A549 (cell line): ENCODE measurements around the gene RPH3AL. TPM values are rescaled to one million over a fixed set of nuclear protein-coding genes. Genes with fewer than 3 reads are reported as not detected.

Experiments used
- ATAC-seq, 2 experiments: fragments of 200-7000 bp in 1 of 2; fragments of >200 bp in 1 of 2; cut with Nextera tagmentation in 1 of 2; cut with Tn5 transposase in 1 of 2; 3 replicates each; pipeline versions ENCODE4 v1.8.0 to v1.9.1; 2018 to 2020; ENCODE audit warnings: mild to moderate bottlenecking in 1 of 2, moderate library complexity in 1 of 2
- CTCF ChIA-PET: fragments of 300-600 bp; sonication (Branson Sonifier 250); formaldehyde crosslinking; extraction: SDS; loops from one replicate; lab custom pipeline; 2021; ENCODE audit warnings: antibody characterized with exemption, inconsistent platforms; lab: Yijun Ruan, JAX
- POLR2A ChIA-PET: fragments of 350-600 bp; formaldehyde crosslinking; extraction: SDS; loops from one replicate; lab custom pipeline; 2021; ENCODE audit warnings: antibody characterized with exemption, inconsistent platforms; lab: Yijun Ruan, JAX
- DNase-seq, 2 experiments: peaks; one replicate each; pipeline versions ENCODE4 v3.0.0 to v3.0.0-alpha.2; 2011 to 2016; ENCODE audit warnings: low read depth in 1 of 2, low spot score in 1 of 2
- FAIRE-seq: peaks from 2 replicates; lab custom pipeline; 2011; peaks lifted over from hg19 to GRCh38; lab: Jason Lieb, UNC
- H3K27ac ChIP-seq, 2 experiments: fragments of >200 bp; sonication (Bioruptor Twin); formaldehyde crosslinking; 3 replicates each; pipeline ENCODE4 v1.5.1; 2016 to 2017
- H3K4me1 ChIP-seq: fragments of >200 bp; sonication (Bioruptor Twin); formaldehyde crosslinking; 3 replicates; pipeline ENCODE4 v1.6.1; 2016
- H3K4me2 ChIP-seq: fragments of >200 bp; sonication (Bioruptor Twin); formaldehyde crosslinking; 3 replicates; pipeline ENCODE4 v1.6.1; 2016
- H3K4me3 ChIP-seq: fragments of >200 bp; sonication (Bioruptor Twin); formaldehyde crosslinking; 3 replicates; pipeline ENCODE4 v1.5.1; 2016
- H3K9me3 ChIP-seq: fragments of >200 bp; sonication (Bioruptor Twin); formaldehyde crosslinking; 3 replicates; pipeline ENCODE4 v1.6.1; 2016
- BCL3 ChIP-seq: fragments of >200 bp; sonication (Bioruptor Twin); formaldehyde crosslinking; IDR thresholded peaks from 3 replicates; pipeline ENCODE4 v1.6.1; 2016
- CBX2 ChIP-seq: fragments of 200-600 bp; sonication (generic); IDR thresholded peaks from 2 replicates; pipeline ENCODE4 v1.6.1; 2016; ENCODE audit warnings: low read depth, mild to moderate bottlenecking, borderline replicate concordance
- EHF ChIP-seq: fragments of 250-450 bp; sonication (Bioruptor Pico); IDR thresholded peaks from 2 replicates; pipeline ENCODE4 v1.5.0; 2020; ENCODE audit warnings: mild to moderate bottlenecking
- EHMT2 ChIP-seq: fragments of 200-600 bp; sonication (generic); IDR thresholded peaks from 2 replicates; pipeline ENCODE4 v1.6.1; 2016; ENCODE audit warnings: antibody characterized with exemption, low read depth, mild to moderate bottlenecking, moderate library complexity
- ESRRA ChIP-seq: fragments of 150-350 bp; IDR thresholded peaks from 2 replicates; pipeline ENCODE4 v1.6.1; 2014; ENCODE audit warnings: mild to moderate bottlenecking, low read length, borderline replicate concordance
- FOSB ChIP-seq: fragments of 250-450 bp; sonication (Bioruptor Pico); IDR thresholded peaks from 2 replicates; pipeline ENCODE4 v1.5.0; 2020; ENCODE audit warnings: mild to moderate bottlenecking, moderate library complexity
- GATA3 ChIP-seq: IDR thresholded peaks from 2 replicates; pipeline ENCODE4 v1.6.1; 2012; ENCODE audit warnings: borderline replicate concordance
- HDAC2 ChIP-seq: fragments of 200-600 bp; sonication (generic); IDR thresholded peaks from 2 replicates; pipeline ENCODE4 v1.6.1; 2016
- HES2 ChIP-seq: fragments of >200 bp; sonication (Bioruptor Twin); formaldehyde crosslinking; IDR thresholded peaks from 2 replicates; pipeline ENCODE4 v1.6.1; 2016
- HOXB5 ChIP-seq: fragments of 250-450 bp; sonication (Bioruptor Pico); IDR thresholded peaks from 2 replicates; pipeline ENCODE4 v1.5.0; 2020; ENCODE audit warnings: mild to moderate bottlenecking, moderate library complexity
- JUNB ChIP-seq: fragments of >200 bp; sonication (Bioruptor Twin); formaldehyde crosslinking; IDR thresholded peaks from 2 replicates; pipeline ENCODE4 v1.6.1; 2016
- MAFK ChIP-seq: fragments of 450-650 bp; IDR thresholded peaks from 2 replicates; pipeline ENCODE4 v1.6.1; 2014; ENCODE audit not compliant: partially characterized antibody
- MAZ ChIP-seq: fragments of 150-350 bp; IDR thresholded peaks from 2 replicates; pipeline ENCODE4 v1.6.1; 2014; ENCODE audit warnings: antibody characterized with exemption, low read depth, low read length, borderline replicate concordance
- NPAS2 ChIP-seq: fragments of 250-450 bp; sonication (Bioruptor Pico); IDR thresholded peaks from 2 replicates; pipeline ENCODE4 v1.8.0; 2022; ENCODE audit warnings: mild to moderate bottlenecking, moderate library complexity, borderline replicate concordance
- NR3C1 ChIP-seq: fragments of >200 bp; sonication (Bioruptor Twin); formaldehyde crosslinking; IDR thresholded peaks from 3 replicates; pipeline ENCODE4 v1.6.1; 2017
- POLR2AphosphoS2 ChIP-seq: conservative IDR thresholded peaks from 2 replicates; pipeline ENCODE4 v1.6.1; 2012; ENCODE audit warnings: low read length, improper control_type of control experiment, inconsistent platforms
- REST ChIP-seq: fragments of 200-600 bp; sonication (generic); IDR thresholded peaks from 2 replicates; pipeline ENCODE4 v1.6.1; 2016; ENCODE audit warnings: antibody characterized with exemption, mild to moderate bottlenecking, moderate library complexity
- RFX5 ChIP-seq: fragments of 450-650 bp; IDR thresholded peaks from 2 replicates; pipeline ENCODE4 v1.7.1; 2014; ENCODE audit warnings: antibody characterized with exemption, mild to moderate bottlenecking, moderate library complexity
- RNF2 ChIP-seq: fragments of 200-600 bp; sonication (generic); IDR thresholded peaks from 2 replicates; pipeline ENCODE4 v1.6.1; 2016; ENCODE audit warnings: low read depth, mild to moderate bottlenecking, antibody characterized with exemption, moderate library complexity, borderline replicate concordance
- SREBF2 ChIP-seq: fragments of 450-650 bp; IDR thresholded peaks from 2 replicates; pipeline ENCODE4 v1.6.1; 2014; ENCODE audit warnings: mild to moderate bottlenecking, moderate library complexity
- TFCP2L1 ChIP-seq: fragments of 250-450 bp; sonication (Bioruptor Pico); IDR thresholded peaks from 2 replicates; pipeline ENCODE4 v1.5.0; 2021; ENCODE audit warnings: mild to moderate bottlenecking
- ZFP36 ChIP-seq: fragments of 450-650 bp; IDR thresholded peaks from 2 replicates; pipeline ENCODE4 v1.6.1; 2014; ENCODE audit warnings: borderline replicate concordance; ENCODE audit not compliant: partially characterized antibody
- WGBS: methylation state at CpG from one replicate; pipeline ENCODE4 v1.1.6; 2017; ENCODE audit errors: missing lambda C conversion rate; 5-methylcytosine and 5-hydroxymethylcytosine counted together
- polyA plus RNA-seq, 4 experiments: library from polyadenylated mRNA; depleted of rRNA in 3 of 4; stranded (reverse); fragments of >200 nt; fragmentation: RNase III in 1 of 4; extraction: RNeasy Plus Mini Kit Qiagen cat#74134 plus additional on column Dnase treatment in 1 of 4; gene quantifications; 2 replicates in 3 of 4; 3 replicates in 1 of 4; pipeline ENCODE4 v1.2.3, GENCODE V29; 2011 to 2017

Gene RPH3AL
- polyA plus RNA-seq, 2 of the 4 experiments (the other 2 are of a cell fraction): 23.3 to 31.1 TPM

- POLR2A ChIA-PET: no interaction called here
- Histone ChIP-seq H3K4me3 (no peak overlapping the region), H3K4me1 (no peaks in the 10 kb centered on the region), H3K4me2 (no peak overlapping the region), H3K9me3 (peaks cover 14% of the 10 kb centered on the region; the same call in 2 of the 3 replicates), H3K27ac (no peak overlapping the region)
- FAIRE-seq (no peak), ATAC-seq (peak in 1 of 2 experiments; percentile 11; a peak in 3 of 6 replicates), DNase-seq (no peak)
- WGBS: 96% methylated on average over 6 of the region's 6 CpGs
- TF ChIP-seq CBX2: no peak
- no peak for TF ChIP-seq REST
- TF ChIP-seq JUNB: no peak
- TF ChIP-seq ZFP36: no peak
- 0 out of 2 replicates have a peak, but pooled peaks have one; percentile 66 for TF ChIP-seq POLR2AphosphoS2
- TF ChIP-seq RNF2: no peak
- CTCF ChIA-PET: interaction anchor here (0.8 to 2.5 kb wide), 5 partner anchors 8 to 791 kb away, joined by 3 to 7 read pairs (median 5); partner anchors contain the start of gene TIMM22
Measured at GRCh38 chr17:205817-206216, 146.8 kb downstream of the RPH3AL start.

GRCh38 chr17:205148-205669, 147.4 kb downstream of the RPH3AL start:
- H3K4me2 ChIP-seq: no peak overlapping the region
- ChIA-PET POLR2A (no interaction called here), CTCF (interaction anchor here (0.6 to 1.8 kb wide), 3 partner anchors 9 to 589 kb away, joined by 3 to 5 read pairs (median 3); no protein-coding TSS in a partner anchor)
- whole genome bisulfite sequencing: 52% methylated on average over 7 of the region's 10 CpGs
- no peak overlapping the region for H3K27ac ChIP-seq
- DNase-seq: peak in 1 of 2 experiments; percentile 45
- H3K4me1 ChIP-seq: no peaks in the 10 kb centered on the region
- H3K4me3 ChIP-seq: no peak overlapping the region
- H3K9me3 ChIP-seq: peaks cover 14% of the 10 kb centered on the region; the same call in 2 of the 3 replicates
- FAIRE-seq: no peak
- TF ChIP-seq RFX5 (no peak), ESRRA (no peak), MAFK (no peak), NPAS2 (CRISPR knock-in tag) (no peak), HDAC2 (no peak), SREBF2 (no peak), HES2 (no peak), CBX2 (no peak), EHF (CRISPR knock-in tag) (no peak), NR3C1 (no peak), HOXB5 (no peak), GATA3 (no peak), POLR2AphosphoS2 (no peak), EHMT2 (no peak), FOSB (no peak), MAZ (no peak), TFCP2L1 (CRISPR knock-in tag) (no peak), BCL3 (no peak)
- peak; percentile 32 to 60; a peak in 4 of 6 replicates for ATAC-seq
